Panc1 (cell line): ENCODE measurements around the gene MARCHF3. TPM values are rescaled to one million over a fixed set of nuclear protein-coding genes. Genes with fewer than 3 reads are reported as not detected.

Source experiments
- ATAC-seq: fragments of 200-7000 bp; cut with Tn5 transposase; 2 replicates; pipeline ENCODE4 v1.9.1; 2020; ENCODE audit warnings: mild to moderate bottlenecking, moderate library complexity
- BruUV-seq: library from RNA; stranded (reverse); fragments of 400-500 nt; replicated peaks from 2 replicates; lab custom pipeline; 2021; lab: Mats Ljungman, UMichigan
- CTCF ChIA-PET: fragments of 300-600 bp; sonication (Branson Sonifier 250); formaldehyde crosslinking; loops from one replicate; lab custom pipeline; 2022; ENCODE audit warnings: antibody characterized with exemption; lab: Charles Lee
- POLR2A ChIA-PET: fragments of 300-600 bp; sonication (Branson Sonifier 250); formaldehyde crosslinking; loops from one replicate; lab custom pipeline; 2022; ENCODE audit warnings: antibody characterized with exemption; lab: Charles Lee
- DNase-seq: peaks from one replicate; pipeline ENCODE4 v3.0.0-alpha.2; 2010; ENCODE audit warnings: low read depth, low spot score
- H3K27ac ChIP-seq: 2 replicates; pipeline ENCODE4 v1.5.1; 2011; ENCODE audit warnings: mild to moderate bottlenecking, low read length, inconsistent platforms
- H3K27me3 ChIP-seq: fragments of 200-500 bp; sonication (Bioruptor generic); 2 replicates; pipeline ENCODE4 v1.6.0; 2014; ENCODE audit warnings: low read length, inconsistent platforms; ENCODE audit not compliant: control insufficient read depth, insufficient read depth
- H3K36me3 ChIP-seq: fragments of 200-500 bp; sonication (Bioruptor generic); 2 replicates; pipeline ENCODE4 v1.5.1; 2014; ENCODE audit warnings: inconsistent platforms, mild to moderate bottlenecking, low read length, moderate library complexity; ENCODE audit not compliant: control insufficient read depth, insufficient read depth
- H3K4me1 ChIP-seq: 2 replicates; pipeline ENCODE4 v1.5.1; 2011; ENCODE audit warnings: inconsistent platforms, mild to moderate bottlenecking, low read length, moderate library complexity; ENCODE audit not compliant: control insufficient read depth, insufficient read depth
- H3K4me3 ChIP-seq, 2 experiments: 2 replicates each; pipeline ENCODE4 v1.5.1; 2011 to 2012; ENCODE audit warnings: low read depth in 2 of 2, low read length in 2 of 2, mild to moderate bottlenecking in 2 of 2, inconsistent platforms in 1 of 2, moderate library complexity in 1 of 2
- H3K9me3 ChIP-seq: fragments of 200-500 bp; sonication (Bioruptor generic); 2 replicates; pipeline ENCODE4 v1.5.1; 2014; ENCODE audit warnings: low read depth, mild to moderate bottlenecking, inconsistent platforms, low read length, moderate library complexity; ENCODE audit not compliant: control insufficient read depth, insufficient read depth
- CTCF ChIP-seq: fragments of 450-650 bp; IDR thresholded peaks from 2 replicates; pipeline ENCODE4 v1.5.1; 2017; ENCODE audit warnings: mild to moderate bottlenecking
- POLR2AphosphoS5 ChIP-seq: IDR thresholded peaks from 2 replicates; pipeline ENCODE4 v1.6.1; 2012; ENCODE audit warnings: mild to moderate bottlenecking, low read depth, low read length, moderate library complexity
- REST ChIP-seq, 2 experiments: IDR thresholded peaks; 2 replicates each; pipeline ENCODE4 v1.6.1; 2011 to 2012; ENCODE audit warnings: low read depth in 2 of 2, control low read depth in 1 of 2, low read length in 1 of 2, mild to moderate bottlenecking in 1 of 2, moderate library complexity in 1 of 2; ENCODE audit not compliant: insufficient read depth in 1 of 2
- SIN3A ChIP-seq: IDR thresholded peaks from 2 replicates; pipeline ENCODE4 v1.6.1; 2012; ENCODE audit warnings: low read depth, mild to moderate bottlenecking, low read length, moderate library complexity, borderline replicate concordance; ENCODE audit not compliant: insufficient read depth
- TCF7L2 ChIP-seq: IDR thresholded peaks from 2 replicates; pipeline ENCODE4 v1.6.1; 2011; ENCODE audit warnings: mild to moderate bottlenecking, low read depth, low read length, inconsistent platforms
- in situ Hi-C: cut with HindIII; loops from 2 replicates; pipeline ENCODE4 v1.10.0; 2016; ENCODE audit warnings: low sequenced_read_pairs, low pct_unique_long_range_greater_than_20kb
- intact Hi-C: fragments of 100-400 bp; cut with micrococcal nuclease; formaldehyde crosslinking; loops from one replicate; pipeline ENCODE4 v1.10.0; 2022; ENCODE audit not compliant: unreplicated experiment
- total RNA-seq: library from RNA; stranded (reverse); gene quantifications from one replicate; pipeline ENCODE4 v1.2.1, GENCODE V29; 2021; ENCODE audit not compliant: unreplicated experiment

The MARCHF3 gene
- total RNA-seq, 1 experiment from 2014 or later, result 3.0 TPM

- no peaks in the 10 kb centered on the region for H3K27me3 ChIP-seq
- intact Hi-C loops (no loop called here), in situ Hi-C loops (no loop called here)
- H3K4me1 ChIP-seq, result peaks cover 6% of the 10 kb centered on the region; the same call in 1 of the 2 replicates
- H3K36me3 ChIP-seq, result no peaks in the 10 kb centered on the region; the same call in 1 of the 2 replicates
- H3K9me3 ChIP-seq, result no peaks in the 10 kb centered on the region
- ChIA-PET CTCF (no interaction called here), POLR2A (no interaction called here)
- no peak for TF ChIP-seq REST (IDR thresholded peaks at IDR 0.05; ENCODE audit: insufficient read depth in 1 of 2, low read depth in 2 of 2, low read length in 1 of 2)
- no peak for TF ChIP-seq SIN3A
- TF ChIP-seq TCF7L2, result no peak
- no peak for TF ChIP-seq CTCF
- TF ChIP-seq POLR2AphosphoS5, result no peak
- no peak for DNase-seq
- H3K27ac ChIP-seq, result no peak overlapping the region
- ATAC-seq, result no peak
- no TSS peak for BruUV-seq
- H3K4me3 ChIP-seq, result no peak overlapping the region
Observed at GRCh38 chr5:127070243-127070642, 39.9 kb upstream of the MARCHF3 start.

GRCh38 chr5:127068493-127069214 lies 38.3 kb upstream of the MARCHF3 start:
- no TSS peak for BruUV-seq
- DNase-seq, result no peak
- POLR2A ChIA-PET, result no interaction called here
- intact Hi-C loops (no loop called here), in situ Hi-C loops (no loop called here)
- H3K4me1 ChIP-seq, result peaks cover 6% of the 10 kb centered on the region; the same call in 1 of the 2 replicates
- CTCF ChIA-PET, result no interaction called here
- no peak overlapping the region for H3K4me3 ChIP-seq
- H3K27me3 ChIP-seq, result no peaks in the 10 kb centered on the region
- no peaks in the 10 kb centered on the region; the same call in 1 of the 2 replicates for H3K36me3 ChIP-seq
- TF ChIP-seq SIN3A (no peak), REST (IDR thresholded peaks at IDR 0.05; ENCODE audit: insufficient read depth in 1 of 2, low read depth in 2 of 2, low read length in 1 of 2) (no peak), POLR2AphosphoS5 (no peak), CTCF (no peak), TCF7L2 (no peak)
- no peak for ATAC-seq
- no peak overlapping the region for H3K27ac ChIP-seq
- H3K9me3 ChIP-seq, result no peaks in the 10 kb centered on the region
